Cerebellar cortex (tissue), 1 donor: ENCODE results near the gene DNAAF2.
"Not testable (repeated sequence)": the region's sequence is repeated elsewhere in the genome, so short reads cannot be mapped to it uniquely, and the experiment has no call there.

ENCODE experiments used
- DNase-seq: peaks from one replicate; pipeline ENCODE4 v3.0.0-alpha.2; 2015; ENCODE audit warnings: low spot score

Gene DNAAF2

DNA sequence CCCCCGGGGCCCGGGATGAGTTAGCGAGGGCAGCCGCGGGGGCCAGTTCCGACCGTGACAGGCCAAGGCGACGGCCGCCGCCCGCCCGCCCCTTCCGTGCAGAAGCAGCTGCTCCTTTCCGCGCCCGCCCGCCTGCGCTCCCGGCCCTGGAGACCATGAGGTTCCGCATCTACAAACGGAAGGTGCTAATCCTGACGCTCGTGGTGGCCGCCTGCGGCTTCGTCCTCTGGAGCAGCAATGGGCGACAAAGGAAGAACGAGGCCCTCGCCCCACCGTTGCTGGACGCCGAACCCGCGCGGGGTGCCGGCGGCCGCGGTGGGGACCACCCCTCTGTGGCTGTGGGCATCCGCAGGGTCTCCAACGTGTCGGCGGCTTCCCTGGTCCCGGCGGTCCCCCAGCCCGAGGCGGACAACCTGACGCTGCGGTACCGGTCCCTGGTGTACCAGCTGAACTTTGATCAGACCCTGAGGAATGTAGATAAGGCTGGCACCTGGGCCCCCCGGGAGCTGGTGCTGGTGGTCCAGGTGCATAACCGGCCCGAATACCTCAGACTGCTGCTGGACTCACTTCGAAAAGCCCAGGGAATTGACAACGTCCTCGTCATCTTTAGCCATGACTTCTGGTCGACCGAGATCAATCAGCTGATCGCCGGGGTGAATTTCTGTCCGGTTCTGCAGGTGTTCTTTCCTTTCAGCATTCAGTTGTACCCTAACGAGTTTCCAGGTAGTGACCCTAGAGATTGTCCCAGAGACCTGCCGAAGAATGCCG lies 13.7 kb downstream of the DNAAF2 start:
- DNase-seq, result peak; percentile 58

DNA sequence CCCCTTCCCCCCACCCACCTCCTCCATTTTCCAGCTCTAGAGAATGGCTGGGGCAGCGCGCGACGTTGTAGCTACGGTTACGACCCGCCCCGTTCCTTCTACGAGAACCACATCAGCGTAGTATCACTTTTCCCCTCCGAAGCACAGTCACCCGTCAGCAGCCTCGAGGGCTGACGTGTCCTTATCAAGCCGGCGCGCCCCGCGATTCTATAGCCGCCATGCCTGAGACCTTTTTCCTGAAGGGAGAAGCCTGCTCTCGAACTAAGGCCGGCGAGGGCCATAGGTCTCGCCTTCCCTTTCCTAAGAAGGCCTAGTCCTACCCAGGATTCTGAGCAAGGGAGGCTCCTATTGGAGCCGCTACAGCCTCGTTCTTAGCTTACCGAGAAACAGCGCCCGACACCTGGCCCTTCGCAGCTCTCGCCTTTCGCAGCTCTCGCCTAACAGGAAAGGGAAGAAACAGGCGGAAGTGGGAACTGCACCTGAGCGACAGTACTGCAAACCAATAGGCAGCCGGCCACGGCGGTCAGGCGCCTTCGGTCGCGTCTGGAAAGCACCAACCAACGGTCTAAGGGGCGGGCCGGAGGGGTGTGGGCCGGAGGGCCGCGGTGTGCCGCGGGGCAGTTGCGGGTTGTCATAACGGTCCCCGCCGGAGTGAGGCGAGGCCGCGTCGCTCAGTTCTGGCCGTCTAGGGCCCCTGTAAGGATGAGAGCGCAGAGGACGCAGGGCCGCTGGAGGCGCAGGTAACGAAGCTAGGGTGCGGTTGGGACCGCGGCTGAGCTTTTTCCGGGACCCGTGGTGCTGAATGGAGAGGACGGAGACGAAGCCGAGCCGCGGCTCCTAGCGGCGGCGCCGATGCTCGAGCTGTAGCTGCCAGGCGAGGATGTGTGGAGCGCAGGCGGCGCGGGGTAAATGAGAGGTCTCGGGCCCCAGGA lies 14.6 kb downstream of the DNAAF2 start, which contains the start of the genes MGAT2 and RPL36AL:
MGAT2 (plus strand) TSS at position 618 of the 932 bp plus-strand sequence. CDS start 470 bp downstream, outside the sequence.
RPL36AL (minus strand) TSS at position 445 of the 932 bp plus-strand sequence. CDS start 1,522 bp downstream, outside the sequence.
- DNase-seq, result peak; percentile 99

DNA sequence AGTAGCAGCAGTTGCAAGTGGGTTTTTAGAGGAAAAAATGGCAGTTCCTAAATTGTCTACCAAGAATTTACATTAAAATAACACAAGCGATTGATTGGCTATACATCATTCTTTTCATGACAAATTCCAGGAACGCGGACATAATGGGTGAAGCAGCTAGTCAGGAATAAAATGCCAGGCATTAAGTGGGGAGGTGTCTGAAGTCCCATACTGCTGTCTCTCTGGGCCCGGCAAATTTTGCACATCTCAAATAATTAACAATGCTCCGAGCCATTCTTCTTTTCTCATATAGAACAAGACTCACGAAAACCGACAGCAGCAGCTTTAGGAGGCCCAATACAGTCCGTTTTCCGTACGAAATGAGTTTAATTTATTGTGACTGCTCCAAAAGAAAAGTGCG lies 15.3 kb downstream of the DNAAF2 start:
- no peak for DNase-seq

DNA sequence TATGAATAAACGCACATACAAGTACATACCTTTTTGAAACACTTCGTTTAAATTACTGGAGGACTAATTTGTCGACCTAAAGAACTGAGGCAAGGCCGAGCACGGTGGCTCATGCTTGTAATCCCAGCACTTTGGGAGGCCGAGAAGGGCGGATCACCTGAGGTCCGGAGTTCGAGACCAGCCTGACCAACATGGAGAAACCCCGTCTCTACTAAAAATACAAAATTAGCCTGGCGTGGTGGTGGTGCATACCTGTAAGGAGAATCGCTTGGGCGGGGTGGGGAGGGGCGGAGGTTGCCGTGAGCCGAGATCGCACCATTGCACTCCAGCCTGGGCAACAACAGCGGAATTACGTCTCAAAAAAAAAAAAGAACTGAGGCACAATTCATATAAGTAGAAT lies 15.8 kb downstream of the DNAAF2 start:
- DNase-seq, result not testable (repeated sequence)

DNA sequence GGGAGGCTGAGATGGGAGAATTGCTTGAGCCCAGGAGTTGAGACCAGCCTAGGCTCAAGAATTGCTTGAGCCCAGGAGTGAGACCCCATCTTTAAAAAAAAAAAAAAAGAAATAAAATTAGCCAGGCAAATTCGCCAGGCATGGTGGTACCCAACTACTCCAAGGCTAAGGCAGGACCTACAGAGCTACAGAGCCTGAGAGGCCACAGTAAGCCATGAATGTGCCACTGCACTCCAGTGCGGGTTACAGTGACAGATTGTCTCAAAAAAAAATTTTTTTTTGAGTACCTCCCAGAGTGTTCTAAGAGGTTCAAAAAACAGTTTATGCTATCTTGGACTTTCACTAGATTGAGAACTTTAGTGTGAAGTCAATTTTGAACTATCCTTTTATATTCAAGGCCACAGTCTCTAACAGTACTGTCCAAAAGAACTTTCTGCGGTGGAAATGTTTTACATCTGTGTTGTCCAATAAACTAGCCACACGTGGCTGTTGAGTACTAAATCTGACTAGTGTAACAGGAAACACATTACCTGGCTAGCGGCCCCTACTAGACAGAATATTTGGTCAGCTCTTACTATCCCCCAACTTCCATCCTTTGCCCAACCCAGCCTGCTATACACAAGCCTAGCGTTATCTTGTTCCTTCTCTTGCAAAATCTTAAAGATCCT lies 17.1 kb downstream of the DNAAF2 start:
- DNase-seq, result no peak

- no peak for DNase-seq
Observed at GRCh38 chr14:49615776-49616175, 19.3 kb downstream of the DNAAF2 start.

GRCh38 chr14:49614196-49614595 lies 20.8 kb downstream of the DNAAF2 start:
- DNase-seq, result no peak

- no peak for DNase-seq
Observed at GRCh38 chr14:49612671-49613070, 22.4 kb downstream of the DNAAF2 start.

DNA sequence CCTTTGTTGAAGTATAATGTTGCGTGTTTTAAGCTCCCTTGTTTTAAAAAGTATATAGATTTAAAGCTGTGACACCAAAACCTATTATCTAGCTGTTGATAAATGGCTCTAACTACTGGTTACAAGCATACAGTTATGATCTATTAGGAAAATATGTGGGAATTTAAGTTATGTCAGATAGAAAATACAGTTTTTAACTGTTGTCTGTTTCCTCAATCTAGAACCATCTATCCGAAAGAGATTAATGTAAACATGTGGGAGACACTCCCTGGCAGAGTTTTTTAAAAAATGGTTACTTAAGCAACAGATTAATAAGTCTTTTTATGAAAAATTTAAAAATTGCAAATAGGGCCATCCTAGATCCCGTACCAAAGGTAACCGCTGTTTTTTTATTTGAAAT lies 22.8 kb downstream of the DNAAF2 start:
- DNase-seq, result no peak

GRCh38 chr14:49607583-49607982 lies 27.5 kb downstream of the DNAAF2 start:
- no peak for DNase-seq

DNA sequence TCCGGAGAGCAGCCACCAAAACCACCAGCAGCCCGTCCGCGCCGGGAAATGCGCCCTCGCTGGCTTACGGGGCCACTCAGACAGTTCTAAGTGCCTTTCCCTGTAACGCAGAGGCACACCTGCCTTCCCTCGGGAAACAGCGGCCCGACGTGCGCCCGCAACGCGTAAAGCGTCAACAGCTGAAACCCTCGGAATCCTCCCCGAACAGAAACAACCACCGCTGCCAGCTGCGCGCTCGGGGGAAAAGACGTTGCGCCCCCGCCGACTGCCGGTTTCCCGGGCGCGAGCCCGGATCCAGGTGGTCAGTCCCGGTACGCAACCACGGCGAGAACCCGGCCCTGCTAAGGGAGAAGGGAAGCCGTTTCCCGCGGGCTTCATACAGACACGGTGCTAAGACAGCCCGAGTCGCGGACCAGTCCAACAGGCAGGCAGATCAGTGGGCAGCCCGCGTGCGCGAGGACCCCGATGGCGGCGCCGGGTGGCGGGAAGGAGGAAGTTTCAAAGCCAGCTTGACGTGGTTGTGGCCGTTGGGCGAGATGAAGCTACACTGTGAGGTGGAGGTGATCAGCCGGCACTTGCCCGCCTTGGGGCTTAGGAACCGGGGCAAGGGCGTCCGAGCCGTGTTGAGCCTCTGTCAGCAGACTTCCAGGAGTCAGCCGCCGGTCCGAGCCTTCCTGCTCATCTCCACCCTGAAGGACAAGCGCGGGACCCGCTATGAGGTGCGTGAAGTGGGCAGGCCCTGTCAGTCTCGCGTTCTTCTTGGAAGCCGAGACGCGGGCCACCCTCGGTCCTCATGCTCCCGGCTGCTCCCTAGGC lies 36.4 kb downstream of the DNAAF2 start, which contains the start of gene LRR1:
LRR1 (plus strand) TSS at position 456 of the 816 bp plus-strand sequence; CDS start at position 537, 81 bp downstream.
- peak; percentile 80 for DNase-seq

DNA sequence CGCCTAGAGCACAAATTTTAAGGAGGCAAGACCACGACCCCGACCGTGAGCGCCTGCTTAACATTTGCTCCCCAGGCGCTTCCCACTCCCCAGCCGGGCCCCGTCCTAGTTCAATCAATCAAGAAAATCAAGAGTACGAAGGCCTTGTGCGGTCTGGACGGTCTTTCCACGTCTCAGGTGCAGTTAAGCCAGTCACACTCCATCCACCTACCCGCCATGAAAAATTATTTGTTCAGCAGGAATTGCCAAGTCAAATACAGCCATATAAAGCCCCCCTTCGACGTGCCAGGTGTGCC lies 36.9 kb downstream of the DNAAF2 start:
- no peak for DNase-seq

DNA sequence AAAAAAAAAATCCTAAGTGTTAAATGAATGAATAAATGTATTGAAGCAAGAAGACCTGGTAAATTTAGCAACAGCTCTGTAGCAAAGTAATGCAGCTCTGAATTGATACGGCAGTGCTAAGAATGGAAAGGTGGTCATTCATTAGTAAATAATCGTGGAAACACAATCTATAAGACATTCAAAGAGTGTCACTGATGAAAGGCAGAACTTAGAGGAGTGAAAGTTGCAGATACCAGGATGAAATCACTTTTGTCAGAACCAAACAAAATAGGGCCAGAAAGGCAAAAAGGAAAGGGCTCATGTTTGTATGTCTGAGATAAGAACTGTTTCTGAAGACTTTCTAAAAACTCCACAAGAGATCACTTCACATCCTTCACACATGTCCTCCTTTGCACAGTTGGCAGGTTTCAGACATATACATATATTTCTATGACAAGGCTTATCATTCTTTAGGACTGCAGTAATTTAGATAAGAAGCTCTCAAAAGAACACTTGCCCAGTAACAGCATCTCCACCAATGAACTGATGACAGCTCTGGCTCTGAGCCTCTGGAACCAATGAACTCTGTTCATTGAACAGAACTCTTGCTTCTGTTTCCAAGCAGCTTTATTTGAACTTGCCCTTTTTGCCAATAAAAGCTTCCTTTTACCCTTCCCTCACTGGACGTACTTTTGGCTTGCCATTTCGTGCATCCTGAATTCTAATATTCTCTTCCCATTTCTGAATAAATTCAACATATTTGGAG lies 40.5 kb downstream of the DNAAF2 start:
- peak; percentile 37 for DNase-seq

GRCh38 chr14:49593016-49593415 lies 42.0 kb downstream of the DNAAF2 start:
- no peak for DNase-seq

GRCh38 chr14:49589387-49589786 lies 45.7 kb downstream of the DNAAF2 start:
- no peak for DNase-seq

DNA sequence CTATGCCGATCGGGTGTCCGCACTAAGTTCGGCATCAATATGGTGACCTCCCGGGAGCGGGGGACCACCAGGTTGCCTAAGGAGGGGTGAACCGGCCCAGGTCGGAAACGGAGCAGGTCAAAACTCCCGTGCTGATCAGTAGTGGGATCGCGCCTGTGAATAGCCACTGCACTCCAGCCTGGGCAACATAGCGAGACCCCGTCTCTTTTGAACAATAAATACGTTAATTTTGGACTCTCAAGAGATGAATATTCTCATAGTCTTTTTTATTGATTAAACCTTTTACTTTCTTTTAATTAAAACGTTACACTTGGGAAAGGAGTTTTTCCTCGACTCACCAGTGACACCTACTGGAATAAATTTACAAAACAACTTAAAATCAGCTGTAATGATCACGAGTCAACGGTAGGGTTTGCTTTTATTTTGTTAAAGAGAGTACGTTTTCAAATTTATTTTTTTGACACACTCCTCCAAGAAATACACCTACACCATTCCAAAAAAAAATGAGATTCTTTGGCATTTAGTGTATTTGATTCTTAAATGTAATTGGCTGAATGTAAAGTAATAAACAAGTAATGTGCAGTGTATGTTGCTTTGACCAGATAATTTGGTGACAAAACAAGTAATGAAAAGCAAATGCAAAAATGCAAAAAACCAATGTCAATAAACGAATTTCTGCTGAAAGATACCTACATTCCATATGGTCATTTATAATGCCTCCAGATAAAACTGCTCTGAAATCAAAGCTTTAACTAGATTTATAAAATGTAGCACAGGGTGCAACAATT lies 48.2 kb downstream of the DNAAF2 start:
- DNase-seq, result peak; percentile 69

DNA sequence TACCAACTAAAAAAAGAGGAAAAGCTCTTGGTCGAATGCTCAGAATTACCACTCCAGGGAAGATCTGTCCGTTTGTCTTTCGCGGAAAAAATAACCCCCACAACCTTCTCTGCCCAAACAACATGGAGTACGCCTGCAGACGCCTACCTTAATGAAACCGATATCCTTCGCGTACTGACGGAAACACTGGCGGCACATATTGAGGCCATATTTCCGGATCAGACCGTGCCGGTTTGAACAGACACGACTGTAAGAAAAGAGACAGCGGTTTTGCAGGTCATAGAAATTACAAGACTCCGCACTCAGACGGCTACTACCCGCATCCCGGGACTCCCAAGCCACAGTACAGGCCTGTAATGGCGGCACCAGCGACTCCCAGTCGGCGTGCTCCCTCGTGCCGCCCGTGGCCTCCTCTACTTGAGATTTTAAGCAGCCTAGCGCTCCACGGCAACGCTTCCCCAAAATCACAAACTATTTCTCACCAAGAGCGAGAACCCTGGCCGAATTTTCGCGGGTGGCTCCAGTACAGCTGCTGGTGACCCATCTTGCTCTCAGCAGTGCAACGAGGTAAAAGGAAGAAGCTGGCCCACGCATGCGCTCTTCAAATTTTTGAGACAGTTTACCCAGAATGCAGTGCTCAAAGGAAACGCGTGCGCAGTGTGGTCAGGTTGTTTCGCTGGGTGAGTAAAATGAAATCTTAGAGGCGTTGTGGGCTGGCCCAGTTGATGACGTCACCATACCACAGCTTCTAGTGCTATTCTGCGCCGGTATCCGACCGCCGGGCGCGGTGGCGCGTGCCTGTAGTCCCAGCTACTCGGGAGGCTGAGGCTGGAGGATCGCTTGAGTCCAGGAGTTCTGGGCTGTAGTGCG lies 49.0 kb downstream of the DNAAF2 start, which contains the start of gene RPS29:
RPS29 (minus strand) TSS at position 578 of the 870 bp plus-strand sequence; CDS start at position 544, 34 bp downstream.
- peak; percentile 99 for DNase-seq

DNA sequence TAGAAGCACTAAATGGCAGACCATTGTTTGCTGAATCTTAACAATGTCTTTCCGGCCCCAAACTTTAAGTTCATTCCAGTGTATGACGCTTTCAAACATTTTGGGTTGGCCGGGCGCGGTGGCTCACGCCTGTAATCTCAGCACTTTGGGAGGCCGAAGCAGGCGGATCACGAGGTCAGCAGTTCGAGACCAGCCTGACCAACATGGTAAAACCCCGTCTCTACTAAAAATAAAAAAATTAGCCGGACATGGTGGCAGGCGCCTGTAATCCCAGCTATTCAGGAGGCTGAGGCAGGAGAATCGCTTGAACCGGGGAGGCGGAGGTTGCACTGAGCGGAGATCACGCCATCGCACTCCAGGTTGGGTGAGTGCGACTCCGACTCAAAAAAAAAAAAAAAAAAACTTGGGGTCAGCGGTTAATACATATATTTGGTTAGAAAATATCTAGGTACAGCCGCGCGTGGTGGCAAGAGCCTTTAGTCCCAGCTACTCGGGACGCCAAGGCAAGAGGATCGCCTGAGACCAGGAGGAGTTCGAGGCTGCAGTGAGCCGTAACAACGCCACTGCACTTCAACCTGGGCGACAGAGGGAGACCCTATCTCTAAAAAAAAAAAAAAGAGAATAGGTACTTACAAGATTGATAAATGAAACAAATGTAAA lies 49.9 kb downstream of the DNAAF2 start:
- not testable (repeated sequence) for DNase-seq
